ENCODE measurements around the gene NEK11.

GRCh38 chr3:131140891-131141290 is 114.2 kb downstream of the NEK11 start:
- TF ChIP-seq, protein P1, sequence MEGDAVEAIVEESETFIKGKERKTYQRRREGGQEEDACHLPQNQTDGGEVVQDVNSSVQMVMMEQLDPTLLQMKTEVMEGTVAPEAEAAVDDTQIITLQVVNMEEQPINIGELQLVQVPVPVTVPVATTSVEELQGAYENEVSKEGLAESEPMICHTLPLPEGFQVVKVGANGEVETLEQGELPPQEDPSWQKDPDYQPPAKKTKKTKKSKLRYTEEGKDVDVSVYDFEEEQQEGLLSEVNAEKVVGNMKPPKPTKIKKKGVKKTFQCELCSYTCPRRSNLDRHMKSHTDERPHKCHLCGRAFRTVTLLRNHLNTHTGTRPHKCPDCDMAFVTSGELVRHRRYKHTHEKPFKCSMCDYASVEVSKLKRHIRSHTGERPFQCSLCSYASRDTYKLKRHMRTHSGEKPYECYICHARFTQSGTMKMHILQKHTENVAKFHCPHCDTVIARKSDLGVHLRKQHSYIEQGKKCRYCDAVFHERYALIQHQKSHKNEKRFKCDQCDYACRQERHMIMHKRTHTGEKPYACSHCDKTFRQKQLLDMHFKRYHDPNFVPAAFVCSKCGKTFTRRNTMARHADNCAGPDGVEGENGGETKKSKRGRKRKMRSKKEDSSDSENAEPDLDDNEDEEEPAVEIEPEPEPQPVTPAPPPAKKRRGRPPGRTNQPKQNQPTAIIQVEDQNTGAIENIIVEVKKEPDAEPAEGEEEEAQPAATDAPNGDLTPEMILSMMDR (conservative IDR thresholded peaks at IDR 0.05; ENCODE audit: low read depth, low read length): no peak
- no peak for TF ChIP-seq EZH2 (IDR thresholded peaks at IDR 0.05; ENCODE audit: borderline replicate concordance, low read depth, low read length, poor library complexity, severe bottlenecking)

Data from A673 (cell line).